GM18873 (cell line): Measurements from ENCODE around the gene EPHB3.
"Not testable (repeated sequence)": the region's sequence is repeated elsewhere in the genome, so short reads cannot be mapped to it uniquely, and the experiment has no call there.

Source experiments
- ATAC-seq: cut with Tn5 transposase; IDR thresholded peaks from one replicate; pipeline ENCODE4 v1.9.1; 2021; ENCODE audit warnings: mild to moderate bottlenecking, moderate library complexity, moderate number of reproducible peaks; ENCODE audit not compliant: unreplicated experiment, low FRiP score

The EPHB3 gene

GRCh38 chr3:184616436-184616835 lies 54.9 kb downstream of the EPHB3 start:
- ATAC-seq: no peak

GRCh38 chr3:184617306-184617705 lies 55.7 kb downstream of the EPHB3 start:
- ATAC-seq: not testable (repeated sequence)

GRCh38 chr3:184618811-184619210 lies 57.2 kb downstream of the EPHB3 start:
- ATAC-seq: no peak

- ATAC-seq: no peak
Observed at GRCh38 chr3:184619369-184619768, 57.8 kb downstream of the EPHB3 start.

DNA sequence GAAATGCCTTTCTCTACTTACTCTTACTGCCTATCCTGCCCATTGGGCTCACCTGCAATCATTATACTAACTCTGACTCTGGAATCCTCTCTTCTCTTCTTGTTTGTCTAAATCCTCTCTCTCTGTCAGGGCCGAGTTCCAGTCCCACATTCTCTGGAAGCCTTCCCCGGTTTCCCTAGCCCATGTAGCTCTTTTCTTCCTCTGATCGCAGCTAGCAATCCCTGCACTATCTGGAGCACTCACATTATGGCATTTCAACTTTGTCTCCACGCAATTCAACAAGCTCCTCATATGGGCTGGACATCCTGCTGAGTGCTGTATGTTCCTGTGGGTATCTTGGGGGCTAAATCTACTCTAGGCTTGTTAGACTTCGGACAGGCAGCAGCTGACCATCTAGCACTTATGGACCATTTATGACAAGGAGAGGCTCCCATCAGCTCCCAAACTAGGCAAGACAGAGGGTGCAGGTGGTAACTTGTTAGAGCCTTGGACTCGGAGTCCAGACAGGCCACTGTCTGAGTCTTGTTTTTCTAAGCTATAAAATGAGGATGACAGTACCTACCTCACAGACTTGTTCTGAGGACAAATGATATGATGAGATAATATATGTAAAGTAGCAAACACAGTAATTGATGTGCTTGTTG lies 58.3 kb downstream of the EPHB3 start:
- ATAC-seq: no peak

DNA sequence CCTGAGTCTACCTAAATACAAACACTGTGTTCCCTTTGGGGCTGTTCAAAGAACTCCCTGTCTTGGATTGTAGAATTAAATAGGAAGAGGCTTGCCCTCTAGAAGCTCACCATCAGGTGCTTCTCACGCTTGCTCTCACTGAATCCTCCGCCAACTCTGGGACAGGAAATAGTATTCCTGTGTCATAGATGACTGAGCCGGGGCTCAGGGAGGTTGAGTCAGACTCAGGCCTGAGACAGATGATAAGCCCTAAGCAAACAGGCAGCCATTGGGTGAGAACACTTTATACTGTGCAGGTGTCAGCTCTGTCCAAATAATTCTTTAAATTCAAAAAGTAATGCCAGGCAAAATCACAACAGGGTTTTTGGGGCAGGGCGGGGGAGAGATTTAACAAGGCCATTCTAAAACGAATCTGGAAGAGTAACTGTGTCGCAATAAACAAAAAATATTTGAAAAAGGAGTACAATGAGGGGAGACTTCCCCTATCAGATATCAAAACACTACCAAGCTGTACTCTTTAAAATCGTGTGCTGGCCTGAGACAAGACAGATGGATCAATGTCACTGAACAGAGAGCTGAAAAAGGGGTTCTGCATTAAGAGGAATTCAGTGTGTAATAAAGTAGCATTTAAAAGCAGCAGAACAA lies 59.0 kb downstream of the EPHB3 start:
- no peak for ATAC-seq

DNA sequence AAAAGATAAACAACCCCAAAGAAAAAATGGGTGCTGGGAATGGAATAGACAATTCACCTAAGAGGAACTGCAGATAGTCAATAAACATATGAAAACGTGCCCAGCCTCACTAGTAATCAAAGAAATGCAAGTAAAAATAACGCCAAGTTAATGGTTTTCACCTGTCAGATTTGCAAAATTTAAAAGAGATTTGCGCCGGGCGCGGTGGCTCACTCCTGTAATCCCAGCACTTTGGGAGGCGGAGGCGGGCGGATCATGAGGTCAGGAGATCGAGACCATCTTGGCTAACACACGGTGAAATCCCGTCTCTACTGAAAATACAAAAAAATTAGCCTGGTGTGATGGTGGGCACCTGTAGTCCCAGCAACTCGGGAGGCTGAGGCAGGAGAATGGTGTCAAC lies 60.6 kb downstream of the EPHB3 start:
- ATAC-seq: not testable (repeated sequence)

DNA sequence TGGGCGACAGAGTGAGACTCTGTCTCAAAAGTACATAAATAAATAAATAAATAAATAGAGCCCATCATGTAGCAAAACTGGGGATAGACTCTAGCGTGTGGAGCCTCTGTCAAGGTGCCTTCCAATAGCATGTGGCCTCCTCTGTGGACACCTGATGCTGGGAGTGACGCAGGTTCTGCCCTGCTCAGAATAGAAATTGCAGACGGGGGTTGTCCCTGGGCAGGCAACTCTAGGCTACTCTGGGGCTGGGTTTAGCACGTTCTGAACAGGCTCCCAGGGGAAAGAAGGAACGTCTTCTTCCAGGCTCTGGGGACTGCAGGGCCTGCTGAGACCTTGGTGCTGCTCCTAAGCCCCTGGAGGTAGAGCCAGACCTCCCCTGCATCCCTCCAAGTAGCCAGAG lies 65.3 kb downstream of the EPHB3 start:
- no peak for ATAC-seq

GRCh38 chr3:184629555-184630160 lies 68.1 kb downstream of the EPHB3 start:
- ATAC-seq: no peak

GRCh38 chr3:184630861-184631471 lies 69.4 kb downstream of the EPHB3 start:
- no peak for ATAC-seq

- ATAC-seq: no peak
Observed at GRCh38 chr3:184631472-184631861, 69.9 kb downstream of the EPHB3 start.
